IgD-negative memory B cell (primary cell): ENCODE data around the gene HMCES. TPM values are rescaled to one million over a fixed set of nuclear protein-coding genes. Genes with fewer than 3 reads are reported as not detected.

Source experiments
- H3K27ac Mint-ChIP-seq, 3 donors: one replicate each; pipeline ENCODE4 v1.8.0; 2020 to 2022; ENCODE audit warnings: mild to moderate bottlenecking in 3 of 3, mixed read lengths in 3 of 3, moderate library complexity in 1 of 3
- H3K27me3 Mint-ChIP-seq: one replicate; pipeline ENCODE4 v1.8.0; 2021; ENCODE audit warnings: mixed read lengths
- H3K36me3 Mint-ChIP-seq: one replicate; pipeline ENCODE4 v1.8.0; 2020; ENCODE audit warnings: mild to moderate bottlenecking, mixed read lengths
- H3K4me1 Mint-ChIP-seq, 3 donors: one replicate each; pipeline ENCODE4 v1.8.0; 2020 to 2022; ENCODE audit warnings: mixed read lengths in 3 of 3, mild to moderate bottlenecking in 1 of 3
- H3K4me3 Mint-ChIP-seq, 4 donors: one replicate each; pipeline ENCODE4 v1.8.0; 2020 to 2022; ENCODE audit warnings: mild to moderate bottlenecking in 4 of 4, mixed read lengths in 4 of 4, moderate library complexity in 3 of 4
- H3K9me3 Mint-ChIP-seq, 3 donors: one replicate each; pipeline ENCODE4 v1.8.0; 2020 to 2021; ENCODE audit warnings: mixed read lengths in 3 of 3, mild to moderate bottlenecking in 1 of 3
- polyA plus RNA-seq: library from polyadenylated mRNA; unstranded; fragments of 300-500 nt; fragmentation: Illumina TruSeq; gene quantifications from one replicate; pipeline ENCODE4 v1.2.3, GENCODE V29; 2021

Gene HMCES
- polyA plus RNA-seq, 1 donor from 2014 or later, result 40.1 TPM

- Mint-ChIP-seq H3K4me3 (no peak overlapping the region), H3K27me3 (peaks cover 8% of the 10 kb centered on the region), H3K36me3 (no peaks in the 10 kb centered on the region), H3K27ac (no peak overlapping the region), H3K4me1 (peaks cover 0 to 2% (median under 1%) of the 10 kb centered on the region in 3 donors), H3K9me3 (no peaks in the 10 kb centered on the region)
These were observed 73.4 kb downstream of the HMCES start for GRCh38 chr3:129352045-129352444.

GRCh38 chr3:129352650-129353588 lies 74.2 kb downstream of the HMCES start:
- no peaks in the 10 kb centered on the region for H3K9me3 Mint-ChIP-seq
- H3K27me3 Mint-ChIP-seq, result peaks cover 3% of the 10 kb centered on the region
- H3K27ac Mint-ChIP-seq, result no peak overlapping the region
- H3K36me3 Mint-ChIP-seq, result no peaks in the 10 kb centered on the region
- no peak overlapping the region for H3K4me3 Mint-ChIP-seq
- no peaks in the 10 kb centered on the region for H3K4me1 Mint-ChIP-seq

- H3K36me3 Mint-ChIP-seq, result no peaks in the 10 kb centered on the region
- H3K27ac Mint-ChIP-seq, result no peak overlapping the region
- H3K9me3 Mint-ChIP-seq, result no peaks in the 10 kb centered on the region
- H3K4me1 Mint-ChIP-seq, result no peaks in the 10 kb centered on the region
- no peak overlapping the region for H3K4me3 Mint-ChIP-seq
- H3K27me3 Mint-ChIP-seq, result peaks cover 3% of the 10 kb centered on the region
These were observed 74.9 kb downstream of the HMCES start for GRCh38 chr3:129353589-129353941.

Other genes with a start within 250 kb of the HMCES start
- 4.3 TPM for gene GP9, start 218.1 kb upstream of the HMCES start, polyA plus RNA-seq
- gene RAB43, start 157.1 kb upstream of the HMCES start, polyA plus RNA-seq, result 3.9 TPM
- 71.9 TPM for gene ISY1, start 117.8 kb upstream of the HMCES start, polyA plus RNA-seq
- 790 TPM for gene CNBP, start 95.0 kb upstream of the HMCES start, polyA plus RNA-seq
- 52.9 TPM for gene COPG1, start 29.3 kb upstream of the HMCES start, polyA plus RNA-seq
- 0.71 TPM for gene EFCAB12, start 149.8 kb downstream of the HMCES start, polyA plus RNA-seq
- 123 TPM for gene MBD4, start 161.1 kb downstream of the HMCES start, polyA plus RNA-seq
- 4.5 TPM for gene IFT122, start 161.4 kb downstream of the HMCES start, polyA plus RNA-seq
- gene RHO, start 249.8 kb downstream of the HMCES start, polyA plus RNA-seq, result not detected